ENCODE measurements around the gene CASTOR2.
"Not testable (repeated sequence)": the region's sequence is repeated elsewhere in the genome, so short reads cannot be mapped to it uniquely, and the experiment has no call there.

CASTOR2 gene

GRCh38 chr7:75050501-75050900, 86.0 kb downstream of the CASTOR2 start:
- no peak for DNase-seq (ENCODE audit: low read depth, low spot score)

- no peak for DNase-seq (ENCODE audit: low read depth, low spot score)
Observed at GRCh38 chr7:75054744-75055143, 90.2 kb downstream of the CASTOR2 start.

- DNase-seq (ENCODE audit: low read depth, low spot score), result no peak
Observed at GRCh38 chr7:75055155-75055554, 90.7 kb downstream of the CASTOR2 start.

GRCh38 chr7:75055830-75056772, 91.6 kb downstream of the CASTOR2 start:
- DNase-seq (ENCODE audit: low read depth, low spot score), result no peak

GRCh38 chr7:75058406-75058805, 93.9 kb downstream of the CASTOR2 start:
- DNase-seq (ENCODE audit: low read depth, low spot score), result no peak

GRCh38 chr7:75064291-75064690, 99.8 kb downstream of the CASTOR2 start:
- DNase-seq (ENCODE audit: low read depth, low spot score), result no peak

GRCh38 chr7:75064801-75065200, 100.3 kb downstream of the CASTOR2 start:
- no peak for DNase-seq (ENCODE audit: low read depth, low spot score)

GRCh38 chr7:75066521-75066920, 102.0 kb downstream of the CASTOR2 start:
- DNase-seq (ENCODE audit: low read depth, low spot score), result no peak

GRCh38 chr7:75072981-75073283, 108.4 kb downstream of the CASTOR2 start:
- DNase-seq (ENCODE audit: low read depth, low spot score), result no peak

- not testable (repeated sequence) for DNase-seq (ENCODE audit: low read depth, low spot score)
Observed at GRCh38 chr7:75074262-75074641, 109.7 kb downstream of the CASTOR2 start.

All from activated naive CD8-positive, alpha-beta T cell treated with anti-CD3 and anti-CD28 coated beads, Interleukin-2, amount 50 U/mL, for 16 hours (primary cell).